COLO668 (cell line): ENCODE results near the gene SCP2.

ENCODE experiments used
- DNase-seq: peaks from one replicate; lab custom pipeline; 2025; ENCODE audit not compliant: unreplicated experiment; lab: John Stamatoyannopoulos, UW

SCP2 gene

DNA sequence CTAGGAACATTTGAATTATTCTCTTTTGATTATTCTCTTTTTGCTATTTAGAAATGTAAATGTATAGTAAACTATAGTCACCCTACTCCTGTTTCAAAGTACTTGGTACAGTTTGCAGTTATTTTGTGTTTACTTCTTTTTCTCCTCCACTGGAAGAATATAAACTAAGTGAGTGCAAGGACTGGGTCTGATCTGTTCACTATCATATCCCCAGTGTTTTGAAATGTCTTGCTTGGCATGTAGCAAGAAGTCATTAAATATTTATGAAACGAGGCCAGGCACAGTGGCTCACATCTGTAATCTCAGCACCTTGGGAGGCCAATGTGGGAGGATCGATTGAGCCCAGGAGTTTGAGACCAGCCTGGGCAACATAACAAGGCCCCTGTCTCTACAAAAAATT is 99.2 kb downstream of the SCP2 start:
- DNase-seq: no peak

DNA sequence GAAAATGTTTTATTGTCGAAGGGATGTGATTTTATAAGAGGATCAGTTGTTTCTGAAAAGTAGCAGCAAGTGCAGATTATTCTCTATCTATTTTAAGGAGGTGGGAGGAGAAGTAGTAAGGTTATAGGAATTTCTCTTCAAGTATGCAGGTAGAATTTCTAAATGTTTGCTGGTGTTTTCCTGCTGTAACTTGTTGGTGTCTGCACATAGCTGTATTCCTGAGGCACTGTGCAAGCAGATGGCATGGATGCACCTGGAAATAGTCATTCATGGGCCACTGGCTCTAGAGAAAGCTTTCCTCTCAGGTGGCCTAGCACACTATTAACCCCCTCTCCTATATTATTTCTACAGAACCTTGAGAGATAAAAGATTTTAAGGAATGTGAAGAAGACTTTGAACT is 104.7 kb downstream of the SCP2 start:
- no peak for DNase-seq

DNA sequence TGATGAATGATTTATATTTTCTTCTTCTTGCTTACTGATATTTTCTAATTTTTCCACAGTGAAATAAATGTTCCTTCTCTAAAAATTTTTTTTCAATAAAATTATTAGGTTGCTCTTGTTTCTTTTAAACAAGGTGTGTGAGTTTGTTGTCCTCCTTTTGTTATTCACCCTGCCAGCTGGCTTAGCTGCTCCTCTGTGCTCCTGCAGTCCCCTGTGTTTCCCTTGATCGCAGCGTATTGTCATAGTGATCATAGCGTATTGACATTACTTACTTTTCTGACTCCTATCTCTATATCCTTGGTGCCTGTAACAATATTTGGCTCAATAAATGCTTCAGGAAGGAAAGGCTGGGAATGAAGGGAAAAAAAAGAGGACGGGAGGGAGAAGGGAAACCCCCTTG is 110.1 kb downstream of the SCP2 start:
- no peak for DNase-seq

DNA sequence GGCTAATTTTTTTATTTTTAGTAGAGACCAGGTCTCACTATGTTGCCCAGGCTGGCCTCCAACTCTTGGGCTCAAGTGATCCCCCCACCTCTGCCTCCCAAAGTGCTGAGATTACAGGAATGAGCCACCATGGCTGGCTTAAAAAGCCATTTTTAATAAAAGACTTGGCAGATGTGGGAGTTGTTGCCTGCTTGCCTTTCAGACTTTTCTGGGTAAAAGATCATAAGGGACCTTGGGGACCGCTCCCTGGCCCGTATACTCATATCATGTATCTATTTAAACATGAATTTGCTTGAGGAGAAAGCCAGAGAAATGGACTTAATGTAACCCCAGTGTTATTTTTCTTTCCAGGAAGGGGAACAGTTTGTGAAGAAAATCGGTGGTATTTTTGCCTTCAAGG is 111.5 kb downstream of the SCP2 start:
- no peak for DNase-seq

DNA sequence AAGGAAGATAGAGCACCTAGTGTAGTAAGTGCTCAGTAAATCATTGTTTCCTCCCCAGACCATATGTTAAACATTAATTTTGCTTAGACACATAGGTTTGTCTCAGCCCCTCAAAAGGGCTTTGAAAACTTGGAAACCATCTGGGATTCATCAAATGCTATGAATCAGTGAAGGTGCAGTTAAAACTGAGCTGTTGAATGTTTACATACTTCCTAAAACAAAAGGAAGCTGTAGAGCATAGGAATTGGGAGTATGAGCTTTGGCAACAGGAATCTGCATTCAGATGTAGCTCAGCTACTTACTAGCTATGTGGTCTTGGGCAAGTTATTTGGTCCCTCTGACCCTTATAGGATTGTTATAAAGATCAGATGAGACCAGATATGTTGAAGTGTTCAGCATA is 116.2 kb downstream of the SCP2 start:
- no peak for DNase-seq

DNA sequence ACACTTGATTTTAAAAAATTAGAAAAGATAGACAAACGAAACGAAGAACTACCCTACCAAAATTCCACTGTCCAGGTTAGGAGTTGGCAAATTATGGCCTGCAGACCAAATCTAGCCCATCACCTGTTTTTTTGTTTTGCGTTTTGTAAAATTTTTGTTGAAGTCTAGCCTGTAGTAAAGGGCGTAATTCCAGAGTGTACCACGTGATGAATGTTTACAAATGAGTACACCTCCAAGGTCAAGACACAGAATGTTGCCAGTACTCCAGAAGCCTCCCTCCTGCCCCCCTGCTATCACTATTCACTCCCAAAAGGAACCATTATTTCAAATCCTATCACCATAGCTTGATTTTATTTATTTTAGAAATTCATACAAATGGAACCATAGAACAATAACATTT is 117.8 kb downstream of the SCP2 start:
- DNase-seq: no peak

DNA sequence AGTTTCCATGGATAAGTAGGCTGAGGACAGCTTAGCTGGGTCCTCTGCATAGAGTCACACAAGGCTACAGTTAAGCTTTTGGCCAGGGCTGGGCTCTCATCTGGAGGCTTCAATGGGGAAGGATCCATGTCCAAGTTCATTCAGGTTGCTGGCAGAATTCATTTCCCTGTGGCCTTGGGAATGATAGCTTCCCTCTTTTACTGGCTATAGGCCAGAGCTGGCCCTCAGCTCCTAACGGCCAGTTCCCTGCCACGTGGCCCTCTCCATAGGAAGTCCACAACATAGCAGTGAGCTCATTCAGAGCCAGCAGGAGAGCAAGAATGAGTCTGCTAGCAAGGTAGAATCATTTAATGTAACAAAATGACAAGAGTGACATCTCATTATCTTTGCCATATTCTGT is 119.9 kb downstream of the SCP2 start:
- peak; percentile 64 for DNase-seq

DNA sequence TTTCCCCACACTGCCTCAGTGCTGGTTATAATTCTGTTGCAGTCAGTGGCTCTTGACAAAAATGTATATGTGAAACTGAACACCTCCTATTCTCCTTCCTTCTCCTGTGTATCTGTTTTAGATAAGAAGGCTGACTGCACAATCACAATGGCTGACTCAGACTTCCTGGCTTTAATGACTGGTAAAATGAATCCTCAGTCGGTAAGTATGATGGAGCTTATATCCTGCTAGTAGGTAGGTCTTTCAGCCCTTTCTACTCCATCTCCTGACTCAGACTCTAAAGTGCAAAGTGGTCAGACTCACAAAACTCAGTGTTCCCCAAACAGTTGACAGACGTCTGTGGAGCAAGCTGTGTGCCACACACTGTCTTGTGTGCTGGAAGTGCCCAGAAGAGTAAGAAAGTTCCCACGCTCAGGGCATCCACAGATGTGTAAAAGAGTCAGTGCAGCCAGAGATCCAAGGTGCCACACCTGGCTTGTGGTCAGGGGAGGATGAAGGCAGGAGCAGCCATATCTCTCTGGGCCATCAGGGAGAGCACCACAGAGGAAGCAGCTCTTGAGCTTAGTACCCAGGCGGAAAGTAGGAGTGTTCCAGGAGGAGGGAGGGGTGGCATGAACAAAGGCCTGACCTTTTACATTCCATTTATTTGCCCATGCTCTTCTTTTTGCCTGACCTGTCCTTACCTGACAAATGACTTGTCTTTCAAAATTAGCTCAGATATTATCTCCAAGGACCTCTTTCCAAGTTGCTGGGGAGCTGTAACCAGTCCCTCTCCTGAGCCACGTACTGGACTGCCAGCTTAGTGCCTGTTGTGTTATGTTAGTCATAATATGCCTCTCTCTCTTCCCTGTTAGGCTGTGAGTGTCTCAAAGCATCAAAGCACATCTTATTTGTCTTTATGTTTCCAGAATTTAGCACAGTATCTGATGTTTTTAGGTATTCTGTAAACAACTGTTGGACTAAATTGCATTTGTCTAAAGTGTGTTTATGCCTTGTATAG is 121.0 kb downstream of the SCP2 start:
- DNase-seq: peak; percentile 61

DNA sequence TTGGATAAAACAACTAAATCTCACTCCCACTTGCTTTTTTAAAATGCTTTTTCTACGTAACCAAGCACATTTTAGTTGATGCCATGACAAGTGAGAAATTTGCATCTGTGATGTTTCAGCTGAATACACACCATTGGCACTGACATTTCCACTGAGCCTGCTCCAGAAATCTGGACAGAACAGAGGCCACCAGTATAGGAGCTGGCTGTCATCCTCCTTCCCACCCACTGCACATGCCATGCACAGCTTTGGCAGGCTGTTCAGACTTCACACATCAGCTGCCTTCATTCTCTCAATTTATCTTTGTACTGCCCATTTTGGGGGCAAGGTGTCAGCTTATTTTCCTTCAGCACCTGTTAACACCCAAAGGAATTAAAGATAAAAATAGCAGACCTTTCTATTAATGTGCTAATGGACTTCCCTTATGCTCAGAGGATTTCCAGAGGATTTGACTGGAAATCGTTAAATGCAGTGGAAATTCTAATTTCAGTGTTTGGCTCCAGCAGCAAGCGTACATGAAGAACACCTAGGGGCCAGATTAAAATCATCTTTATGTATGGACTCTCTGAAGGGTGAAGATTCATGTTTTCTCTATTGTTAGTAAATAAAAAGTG is 122.0 kb downstream of the SCP2 start:
- no peak for DNase-seq

DNA sequence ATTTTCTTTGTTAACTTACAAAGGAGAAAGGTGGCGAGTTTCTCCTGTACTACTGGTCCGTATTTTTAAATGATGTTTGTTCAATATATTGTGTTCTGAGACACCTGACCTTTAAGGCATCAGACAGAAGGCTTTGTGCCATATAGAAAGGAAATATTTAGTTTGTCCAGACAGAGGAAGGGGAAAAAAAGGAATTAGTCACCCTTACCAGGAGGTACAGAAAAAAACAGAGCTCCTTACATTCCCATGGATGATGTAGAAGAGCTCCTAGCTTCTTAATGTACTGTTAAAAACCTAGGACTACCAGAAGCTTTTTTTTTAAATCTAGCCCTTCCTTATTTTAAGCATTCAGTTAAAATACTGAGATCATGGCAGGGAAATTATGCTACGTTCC is 122.5 kb downstream of the SCP2 start:
- DNase-seq: no peak

DNA sequence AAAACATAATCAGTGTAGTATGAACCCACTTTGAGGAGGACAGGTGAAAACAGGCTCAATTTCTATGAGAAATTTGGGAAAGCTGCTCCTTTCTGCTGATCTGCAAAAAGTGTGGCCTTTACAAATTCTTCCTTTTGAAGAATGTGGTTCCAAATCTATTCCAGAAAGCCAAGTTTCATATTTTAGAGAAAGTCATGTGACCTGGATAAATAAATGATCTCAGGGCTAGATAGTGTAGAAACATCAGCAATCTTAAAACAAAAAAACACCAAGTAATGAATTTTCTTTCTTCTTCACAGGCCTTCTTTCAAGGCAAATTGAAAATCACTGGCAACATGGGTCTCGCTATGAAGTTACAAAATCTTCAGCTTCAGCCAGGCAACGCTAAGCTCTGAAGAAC is 123.2 kb downstream of the SCP2 start:
- no peak for DNase-seq

DNA sequence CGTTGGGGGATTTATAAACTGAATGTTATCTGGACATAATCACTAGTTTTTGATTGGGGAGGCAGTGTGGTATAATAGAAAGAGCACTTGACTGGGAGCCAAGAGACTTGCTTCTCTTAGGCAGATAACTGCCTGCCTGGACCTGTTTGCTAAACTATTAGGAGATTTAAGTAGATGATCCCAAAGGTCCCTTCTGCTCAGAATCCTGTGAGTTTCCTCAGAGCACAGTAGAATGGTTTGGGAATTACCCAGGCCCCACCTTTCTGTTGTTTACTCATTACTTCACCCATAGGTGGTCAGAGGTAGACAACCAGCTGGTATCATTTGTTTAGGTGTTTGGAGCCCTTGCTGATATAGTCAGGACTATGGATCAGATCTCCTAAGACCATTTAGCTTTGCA is 124.6 kb downstream of the SCP2 start:
- DNase-seq: no peak

DNA sequence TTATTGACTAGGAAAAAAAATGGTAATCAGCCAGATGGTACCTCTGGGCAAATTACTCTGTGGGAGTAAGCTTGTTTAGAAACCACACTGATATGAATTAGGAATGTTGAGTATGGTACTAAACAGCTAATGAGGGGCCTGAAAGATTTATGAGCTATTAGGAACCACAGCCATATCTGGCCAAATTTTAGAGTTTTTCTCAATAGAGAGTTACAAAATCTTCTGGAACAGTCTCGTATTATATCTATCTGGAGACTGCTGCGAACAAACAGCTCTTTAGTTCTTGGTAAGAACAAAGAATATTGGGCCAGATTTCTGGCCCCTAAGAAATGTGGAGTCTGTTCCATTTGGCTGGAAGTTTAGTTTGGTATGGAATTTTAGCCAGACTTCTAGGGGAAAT is 130.1 kb downstream of the SCP2 start:
- DNase-seq: no peak

DNA sequence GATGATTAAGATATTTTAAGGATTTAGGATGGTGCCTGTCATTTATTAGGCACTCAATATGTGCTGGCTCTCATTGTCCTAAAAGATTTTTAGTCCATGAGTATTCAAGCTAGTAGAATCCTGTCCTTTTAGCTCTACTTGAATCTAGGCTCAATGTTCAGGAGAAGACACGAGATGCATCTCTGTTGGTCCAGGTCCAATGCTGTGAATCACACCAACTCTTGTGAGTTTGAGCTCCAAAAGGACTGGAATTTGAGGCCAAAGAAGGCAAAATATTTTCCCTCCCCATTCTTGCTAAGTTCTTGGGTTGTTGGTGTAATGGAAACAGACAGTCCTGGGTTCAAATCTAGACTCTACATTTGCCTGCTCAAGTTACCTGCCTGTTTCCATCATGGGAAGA is 133.5 kb downstream of the SCP2 start:
- DNase-seq: no peak

DNA sequence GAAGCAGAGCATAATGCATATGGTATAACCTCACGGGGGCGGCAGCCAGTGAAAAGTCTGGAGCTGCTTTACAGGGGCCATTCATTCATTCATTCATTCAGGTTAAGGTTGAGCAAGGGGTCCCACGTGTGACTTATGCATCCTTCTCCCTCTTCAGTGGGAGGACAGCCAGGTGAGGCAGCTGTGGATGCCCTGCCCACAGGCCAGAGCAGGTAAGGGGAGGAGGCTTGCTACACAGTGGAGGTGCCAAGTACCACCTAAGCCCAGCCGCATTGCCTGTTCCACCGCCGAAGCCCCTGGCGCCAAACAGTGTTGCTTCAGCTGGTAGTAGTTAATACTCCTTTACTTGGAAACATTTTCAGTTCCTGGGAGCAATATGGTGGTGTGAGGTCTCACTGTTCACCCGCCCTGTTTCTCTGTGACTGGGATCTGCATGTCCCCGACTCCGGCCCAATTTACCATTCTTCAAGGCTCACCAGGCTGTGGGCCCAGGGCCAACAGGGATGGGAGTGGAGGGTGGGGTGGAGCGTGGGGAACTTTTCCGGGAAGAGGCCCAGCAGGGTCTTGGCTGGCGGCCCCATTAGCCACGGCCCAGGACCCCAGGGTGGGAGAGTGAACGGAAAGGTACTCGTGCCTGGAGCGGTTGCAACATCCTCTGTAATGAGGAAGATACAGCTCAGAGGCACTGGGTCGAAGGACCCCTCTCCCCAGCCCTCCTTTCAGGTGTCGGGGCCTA is 134.2 kb downstream of the SCP2 start:
- no peak for DNase-seq

DNA sequence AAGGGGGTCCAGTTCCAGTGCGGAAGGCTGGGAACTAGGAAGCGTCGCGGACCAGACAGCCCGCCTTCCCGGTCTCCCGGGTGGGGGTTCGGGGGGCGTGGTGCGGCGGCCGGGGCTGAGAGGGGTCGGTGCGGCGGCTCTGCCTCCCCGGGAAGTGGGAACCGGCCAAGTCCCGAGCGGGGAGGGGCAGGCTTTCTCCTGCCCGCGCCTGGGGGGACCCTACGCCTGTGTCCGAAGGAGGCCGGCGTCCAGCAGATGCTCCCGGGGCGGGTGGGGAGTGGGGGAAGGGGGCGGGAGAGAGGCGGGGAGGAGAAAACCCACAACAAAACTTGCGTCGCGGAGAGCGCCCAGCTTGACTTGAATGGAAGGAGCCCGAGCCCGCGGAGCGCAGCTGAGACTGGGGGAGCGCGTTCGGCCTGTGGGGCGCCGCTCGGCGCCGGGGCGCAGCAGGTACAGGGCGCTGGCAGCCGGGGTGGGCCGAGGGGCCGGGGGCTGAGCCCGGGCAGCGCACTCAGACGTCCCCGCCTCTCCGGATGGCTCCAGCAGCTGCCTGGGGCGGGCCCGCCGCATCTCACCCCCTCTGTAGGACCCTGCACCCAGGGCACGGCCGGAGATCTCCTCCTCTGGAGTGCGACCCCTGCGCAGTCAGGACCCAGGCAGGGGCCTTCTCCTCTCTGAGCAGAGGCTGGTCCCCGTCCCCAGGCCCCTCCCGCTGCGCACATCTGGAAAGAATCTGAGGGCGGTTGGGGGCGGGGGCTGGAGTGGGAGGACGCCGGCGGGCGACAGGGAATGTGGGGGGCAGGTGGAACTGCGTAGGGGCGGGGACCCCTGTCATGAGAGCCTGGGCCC is 135.0 kb downstream of the SCP2 start, which contains the start of gene PODN:
PODN (plus strand) TSS at position 355 of the 849 bp plus-strand sequence. CDS start 7,643 bp downstream, outside the sequence.
- DNase-seq: no peak

DNA sequence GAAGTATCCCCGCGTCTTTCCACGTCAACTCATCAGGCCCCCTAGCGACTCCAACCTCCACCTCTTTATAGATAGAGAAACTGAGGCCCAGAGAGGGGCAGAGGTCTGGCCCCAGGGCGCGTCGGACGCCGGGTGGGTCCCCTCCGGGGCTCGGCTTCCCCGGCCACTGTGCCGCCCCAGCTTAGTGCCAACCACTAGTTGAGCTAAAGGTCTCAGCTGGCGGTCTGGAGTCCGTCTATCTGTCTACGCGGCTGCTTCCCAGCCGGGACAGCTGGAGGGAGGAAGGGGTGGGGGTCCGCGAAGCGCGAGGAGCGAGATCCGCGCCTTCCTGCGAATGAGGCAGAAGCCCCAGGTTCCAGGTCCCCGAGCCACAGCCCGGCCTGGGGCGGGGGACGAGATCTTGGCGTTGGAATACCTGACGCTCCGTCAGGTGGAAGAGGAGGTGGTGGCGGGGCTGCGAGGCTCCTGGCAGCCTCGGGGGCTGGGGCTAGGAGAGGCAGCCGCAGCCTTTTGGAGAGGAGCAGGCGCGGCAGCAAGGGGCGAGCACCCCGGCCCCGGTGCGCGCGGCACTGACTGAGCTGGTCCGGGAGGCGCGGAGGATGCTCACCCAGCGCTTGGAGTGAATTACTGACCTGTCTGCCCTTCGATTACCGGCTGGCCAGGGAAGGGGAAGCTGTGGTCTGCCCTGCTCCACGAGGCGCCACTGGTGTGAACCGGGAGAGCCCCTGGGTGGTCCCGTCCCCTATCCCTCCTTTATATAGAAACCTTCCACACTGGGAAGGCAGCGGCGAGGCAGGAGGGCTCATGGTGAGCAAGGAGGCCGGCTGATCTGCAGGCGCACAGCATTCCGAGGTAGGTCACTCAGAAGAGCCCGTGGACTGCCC is 135.9 kb downstream of the SCP2 start:
- no peak for DNase-seq

DNA sequence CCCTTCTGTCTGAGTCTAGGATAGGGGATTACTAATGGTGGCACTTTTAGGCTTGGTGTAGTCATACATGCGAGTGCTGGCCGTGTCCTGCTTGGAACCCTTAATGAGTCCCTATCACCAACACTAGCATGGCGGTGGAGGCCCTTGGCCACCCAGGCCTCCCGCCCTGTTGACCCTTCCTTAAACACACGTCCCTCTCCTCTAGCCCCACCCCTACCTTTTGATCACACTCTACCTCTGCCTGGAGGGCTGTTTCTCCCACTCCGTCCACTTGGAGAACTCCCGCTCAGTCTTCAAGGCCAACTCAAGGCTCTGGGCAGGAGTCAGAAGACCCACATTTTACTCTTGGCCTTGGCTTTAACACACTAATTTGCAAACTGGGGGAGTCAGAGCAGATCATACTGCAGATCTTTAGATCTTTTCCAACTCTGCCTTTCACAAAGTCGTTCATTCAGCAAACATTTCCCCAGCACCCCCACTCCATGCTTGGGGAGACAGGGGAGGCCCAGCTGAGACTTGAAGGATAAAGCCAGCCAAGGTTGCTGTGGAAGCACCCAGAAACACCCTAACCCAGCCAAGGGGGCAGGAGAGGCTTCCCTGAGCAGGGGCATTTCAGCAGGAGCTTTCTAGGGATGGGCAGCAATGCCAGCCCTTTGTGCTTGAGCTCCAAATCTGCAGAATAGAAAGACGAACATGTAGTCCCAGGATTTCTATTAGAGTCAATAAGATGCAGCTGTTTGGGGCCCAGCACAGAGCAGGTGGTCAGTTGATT is 136.9 kb downstream of the SCP2 start:
- no peak for DNase-seq

DNA sequence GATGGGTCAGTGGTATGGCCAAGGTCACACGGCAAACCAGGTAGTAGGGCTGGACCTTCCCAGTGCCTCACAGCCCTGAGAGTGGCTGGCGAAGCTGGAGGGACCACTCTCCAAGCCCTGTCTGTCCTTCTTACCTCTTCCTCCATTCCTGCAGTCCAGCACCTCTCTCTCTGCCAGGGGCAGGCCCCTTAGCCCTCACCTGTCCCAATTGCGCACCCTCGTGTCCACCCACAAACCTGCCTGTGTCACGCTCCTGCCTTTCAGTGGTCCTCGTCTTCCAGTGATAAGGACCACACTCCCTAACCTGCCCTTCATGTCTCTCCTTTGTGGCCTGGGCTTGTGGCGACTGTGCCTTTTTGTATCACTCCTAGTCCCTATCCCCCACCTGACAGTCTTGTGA is 138.3 kb downstream of the SCP2 start:
- DNase-seq: no peak
